OCI-LY7 (cell line): ENCODE measurements around the gene XPNPEP1. TPM values are rescaled to one million over a fixed set of nuclear protein-coding genes. Genes with fewer than 3 reads are reported as not detected.

Experiments used
- BruUV-seq: library from RNA; stranded (reverse); fragments of 400-500 nt; replicated peaks from 2 replicates; lab custom pipeline; 2021; lab: Mats Ljungman, UMichigan
- CTCF ChIA-PET: fragments of 300-600 bp; sonication (Branson Sonifier 250); formaldehyde crosslinking; loops from one replicate; lab custom pipeline; 2022; ENCODE audit warnings: antibody characterized with exemption; ENCODE audit not compliant: unreplicated experiment; lab: Charles Lee
- POLR2A ChIA-PET: fragments of 300-600 bp; sonication (Branson Sonifier 250); formaldehyde crosslinking; loops from one replicate; lab custom pipeline; 2022; ENCODE audit warnings: antibody characterized with exemption; lab: Charles Lee
- DNase-seq: peaks from one replicate; pipeline ENCODE4 v3.0.0-alpha.2; 2015; ENCODE audit warnings: low spot score
- H2AFZ ChIP-seq: fragments of 200-600 bp; sonication (generic), shearing (Covaris generic); 2 replicates; pipeline ENCODE4 v1.6.1; 2014; ENCODE audit warnings: mild to moderate bottlenecking, antibody characterized with exemption, low read length, moderate library complexity
- H3K27ac ChIP-seq: fragments of 200-600 bp; sonication (generic); 2 replicates; pipeline ENCODE4 v1.5.1; 2014; ENCODE audit warnings: mixed run types, low read depth, mild to moderate bottlenecking, moderate library complexity, low read length, inconsistent platforms; ENCODE audit not compliant: poor library complexity, severe bottlenecking
- H3K36me3 ChIP-seq: fragments of 200-600 bp; sonication (generic); 2 replicates; pipeline ENCODE4 v1.6.1; 2014; ENCODE audit warnings: mild to moderate bottlenecking, antibody characterized with exemption, low read length, moderate library complexity, mixed read lengths; ENCODE audit not compliant: insufficient read depth
- H3K4me1 ChIP-seq: fragments of 200-600 bp; sonication (generic); 2 replicates; pipeline ENCODE4 v1.5.1; 2014; ENCODE audit warnings: mild to moderate bottlenecking, low read length; ENCODE audit not compliant: insufficient read depth, poor library complexity, severe bottlenecking
- H3K4me2 ChIP-seq: fragments of 200-600 bp; sonication (generic); 2 replicates; pipeline ENCODE4 v1.6.1; 2014; ENCODE audit warnings: mild to moderate bottlenecking, low read length
- H3K4me3 ChIP-seq: fragments of 200-600 bp; sonication (generic); 2 replicates; pipeline ENCODE4 v1.5.1; 2014; ENCODE audit warnings: mild to moderate bottlenecking, low read depth, low read length; ENCODE audit not compliant: poor library complexity, severe bottlenecking
- H3K79me2 ChIP-seq: fragments of 200-600 bp; sonication (generic); 2 replicates; pipeline ENCODE4 v1.6.1; 2016; ENCODE audit warnings: low read depth, mild to moderate bottlenecking, low read length, moderate library complexity, mixed read lengths; ENCODE audit not compliant: insufficient read depth
- H3K9me2 ChIP-seq: fragments of 200-600 bp; sonication (generic); 2 replicates; pipeline ENCODE4 v1.6.1; 2016; ENCODE audit warnings: mild to moderate bottlenecking, low read length, mixed read lengths; ENCODE audit not compliant: insufficient read depth
- H3K9me3 ChIP-seq: fragments of 200-600 bp; sonication (generic); 2 replicates; pipeline ENCODE4 v1.6.1; 2014; ENCODE audit warnings: mild to moderate bottlenecking, mixed run types, low read length, mixed read lengths
- H4K20me1 ChIP-seq: fragments of 200-600 bp; sonication (generic); 2 replicates; pipeline ENCODE4 v1.6.1; 2014; ENCODE audit warnings: mild to moderate bottlenecking, antibody characterized with exemption, low read length, moderate library complexity, mixed read lengths; ENCODE audit not compliant: insufficient read depth
- CTCF ChIP-seq: fragments of 200-600 bp; sonication (generic); conservative IDR thresholded peaks from 2 replicates; pipeline ENCODE4 v1.5.1; 2014; ENCODE audit warnings: mild to moderate bottlenecking, antibody characterized with exemption, low read length, moderate library complexity, mixed read lengths
- EZH2phosphoT487 ChIP-seq: fragments of 200-600 bp; sonication (generic); IDR thresholded peaks from 2 replicates; pipeline ENCODE4 v1.6.1; 2018; ENCODE audit warnings: low read depth, borderline replicate concordance, mild to moderate bottlenecking, mixed run types, antibody characterized with exemption, low read length, moderate library complexity, mixed read lengths
- intact Hi-C: fragments of 100-400 bp; cut with micrococcal nuclease; formaldehyde crosslinking; loops from one replicate; pipeline ENCODE4 v1.10.0; 2022; ENCODE audit not compliant: unreplicated experiment
- total RNA-seq, 2 experiments: library from RNA; depleted of rRNA in 1 of 2; stranded (reverse); fragments of >200 nt in 1 of 2; shearing (Covaris generic) in 1 of 2; gene quantifications; 2 replicates each; pipeline ENCODE4 v1.2.3, GENCODE V29; 2014 to 2022

Gene XPNPEP1
- total RNA-seq, 2 experiments from 2014 or later: 136 to 237 TPM

GRCh38 chr10:109914966-109915365, 8.3 kb downstream of the XPNPEP1 start:
- Histone ChIP-seq H3K4me1 (peaks cover 88% of the 10 kb centered on the region), H2AFZ (no peak overlapping the region; the same call in 1 of the 2 replicates), H3K79me2 (peaks cover 85% of the 10 kb centered on the region), H3K4me3 (peak overlapping the region; percentile 40), H3K27ac (peak overlapping the region; percentile 98), H3K4me2 (peak overlapping the region; percentile 74), H3K9me2 (no peaks in the 10 kb centered on the region), H3K9me3 (peaks cover 26% of the 10 kb centered on the region; the same call in 1 of the 2 replicates), H3K36me3 (peaks cover 75% of the 10 kb centered on the region), H4K20me1 (no peaks in the 10 kb centered on the region)
- peak; percentile 81 for DNase-seq
- intact Hi-C loops: loop anchor here (5.0 to 10.0 kb wide), 5 partner anchors 157 to 730 kb away; partner anchors contain the start of genes MXI1 and RBM20
- ChIA-PET CTCF (no interaction called here), POLR2A (interaction anchor here (1.5 to 6.8 kb wide), 2 partner anchors 13 to 19 kb away, joined by 3 to 58 read pairs; no protein-coding TSS in a partner anchor)
- no peak for TF ChIP-seq EZH2phosphoT487
- TF ChIP-seq CTCF: no peak
- no TSS peak for BruUV-seq

- Histone ChIP-seq H3K4me1 (peaks cover 90% of the 10 kb centered on the region), H2AFZ (peak overlapping the region; percentile 0; the same call in 1 of the 2 replicates), H3K9me3 (peaks cover 18% of the 10 kb centered on the region; the same call in 1 of the 2 replicates), H3K4me3 (peak overlapping the region; percentile 58), H3K36me3 (peaks cover 75% of the 10 kb centered on the region), H4K20me1 (no peaks in the 10 kb centered on the region), H3K4me2 (peak overlapping the region; percentile 74), H3K79me2 (peaks cover 83% of the 10 kb centered on the region), H3K9me2 (no peaks in the 10 kb centered on the region), H3K27ac (peak overlapping the region; percentile 98)
- TSS peak; percentile 6 for BruUV-seq
- DNase-seq: no peak
- ChIA-PET POLR2A (interaction anchor here (0.6 to 6.8 kb wide), 12 partner anchors 10 to 1526 kb away, joined by 3 to 58 read pairs (median 4); partner anchors contain the start of genes ADD3 and XPNPEP1), CTCF (interaction anchor here (0.6 to 0.8 kb wide), 2 partner anchors 9 to 100 kb away, joined by 3 to 4 read pairs; no protein-coding TSS in a partner anchor)
- TF ChIP-seq CTCF (no peak), EZH2phosphoT487 (no peak)
- intact Hi-C loops: loop anchor here (2.0 to 10.0 kb wide), 6 partner anchors 29 to 731 kb away; partner anchors contain the start of genes MXI1 and RBM20
Observed at GRCh38 chr10:109913306-109913892, 9.9 kb downstream of the XPNPEP1 start.
